HEK293T (cell line): ENCODE data around the gene ANKLE1.
"Not testable (repeated sequence)": the region's sequence is repeated elsewhere in the genome, so short reads cannot be mapped to it uniquely, and the experiment has no call there.

Source experiments
- CTCF ChIA-PET: fragments of 350-600 bp; formaldehyde crosslinking; extraction: SDS; loops from one replicate; lab custom pipeline; 2021; ENCODE audit warnings: antibody characterized with exemption, inconsistent platforms; lab: Yijun Ruan, JAX
- POLR2A ChIA-PET: fragments of 350-600 bp; formaldehyde crosslinking; extraction: SDS; loops from one replicate; lab custom pipeline; 2020; ENCODE audit warnings: antibody characterized with exemption, inconsistent platforms; lab: Yijun Ruan, JAX
- DNase-seq: peaks from one replicate; pipeline ENCODE4 v3.0.0; 2012; ENCODE audit warnings: mixed read lengths; ENCODE audit errors: extremely low spot score
- ARNT ChIP-seq: fragments of 450-650 bp; IDR thresholded peaks from 2 replicates; pipeline ENCODE4 v1.6.1; 2017; ENCODE audit warnings: mild to moderate bottlenecking
- BHLHE40 ChIP-seq: fragments of 450-650 bp; IDR thresholded peaks from 2 replicates; pipeline ENCODE4 v1.6.1; 2016; ENCODE audit warnings: mild to moderate bottlenecking, moderate library complexity, borderline replicate concordance
- CTBP1 ChIP-seq: fragments of 450-650 bp; IDR thresholded peaks from 2 replicates; pipeline ENCODE4 v1.6.1; 2016; ENCODE audit warnings: borderline replicate concordance
- ELF4 ChIP-seq: fragments of 450-650 bp; IDR thresholded peaks from 2 replicates; pipeline ENCODE4 v1.6.1; 2017; ENCODE audit warnings: antibody characterized with exemption
- FOXA1 ChIP-seq: fragments of 450-650 bp; IDR thresholded peaks from 2 replicates; pipeline ENCODE4 v1.6.1; 2016; ENCODE audit warnings: mild to moderate bottlenecking
- FOXK2 ChIP-seq: fragments of 450-650 bp; IDR thresholded peaks from 2 replicates; pipeline ENCODE4 v1.6.1; 2016; ENCODE audit warnings: mild to moderate bottlenecking
- FOXM1 ChIP-seq: fragments of 450-650 bp; IDR thresholded peaks from 2 replicates; pipeline ENCODE4 v1.6.1; 2017; ENCODE audit warnings: mild to moderate bottlenecking, borderline replicate concordance
- HDGF ChIP-seq: fragments of 450-650 bp; IDR thresholded peaks from 2 replicates; pipeline ENCODE4 v1.6.1; 2017; ENCODE audit warnings: antibody characterized with exemption, borderline replicate concordance
- L3MBTL2 ChIP-seq: fragments of 450-650 bp; conservative IDR thresholded peaks from 2 replicates; pipeline ENCODE4 v1.6.1; 2016; ENCODE audit warnings: mild to moderate bottlenecking
- LEF1 ChIP-seq: fragments of 450-650 bp; IDR thresholded peaks from 2 replicates; pipeline ENCODE4 v1.6.1; 2017; ENCODE audit warnings: mild to moderate bottlenecking, borderline replicate concordance
- NFRKB ChIP-seq: fragments of 450-650 bp; IDR thresholded peaks from 2 replicates; pipeline ENCODE4 v1.6.1; 2016; ENCODE audit warnings: mild to moderate bottlenecking, moderate library complexity
- SP1 ChIP-seq: fragments of 450-650 bp; IDR thresholded peaks from 2 replicates; pipeline ENCODE4 v1.6.1; 2017
- SUZ12 ChIP-seq: fragments of 450-650 bp; IDR thresholded peaks from 2 replicates; pipeline ENCODE4 v1.6.1; 2016; ENCODE audit warnings: mild to moderate bottlenecking
- TARDBP ChIP-seq: fragments of 450-650 bp; IDR thresholded peaks from 2 replicates; pipeline ENCODE4 v1.6.1; 2016
- ZNF384 ChIP-seq: fragments of 450-650 bp; IDR thresholded peaks from 2 replicates; pipeline ENCODE4 v1.6.1; 2016
- TF ChIP-seq, protein P1 (sequence below): fragments of 450-650 bp; IDR thresholded peaks from 2 replicates; pipeline ENCODE4 v1.6.1; 2016

The ANKLE1 gene

GRCh38 chr19:17266975-17267788, 14.5 kb upstream of the ANKLE1 start, which contains the start of gene BABAM1:
BABAM1 (plus strand) TSS chr19:17267443; CDS start chr19:17268807, 1,364 bp downstream.
- CTCF ChIA-PET, result interaction anchor here (1.0 to 1.4 kb wide), 3 partner anchors 16 to 38 kb away, joined by 3 to 5 read pairs (median 5); no protein-coding TSS in a partner anchor
- POLR2A ChIA-PET, result interaction anchor here (0.7 to 2.8 kb wide), 11 partner anchors 8 to 191 kb away, joined by 3 to 12 read pairs (median 5); partner anchors contain the start of genes DDA1, MVB12A and USE1
- TF ChIP-seq CTBP1, result no peak
- peak; percentile 41; the same call in 1 of the 2 replicates for TF ChIP-seq ELF4
- peak; percentile 96 for DNase-seq

DNA sequence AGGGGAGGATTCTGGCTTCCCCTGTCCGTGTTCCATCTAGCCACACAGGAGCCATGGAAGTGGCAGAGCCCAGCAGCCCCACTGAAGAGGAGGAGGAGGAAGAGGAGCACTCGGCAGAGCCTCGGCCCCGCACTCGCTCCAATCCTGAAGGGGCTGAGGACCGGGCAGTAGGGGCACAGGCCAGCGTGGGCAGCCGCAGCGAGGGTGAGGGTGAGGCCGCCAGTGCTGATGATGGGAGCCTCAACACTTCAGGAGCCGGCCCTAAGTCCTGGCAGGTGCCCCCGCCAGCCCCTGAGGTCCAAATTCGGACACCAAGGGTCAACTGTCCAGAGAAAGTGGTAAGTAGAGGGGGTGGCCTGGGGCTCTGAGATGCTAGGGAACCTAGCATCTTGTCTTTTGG, 12.9 kb upstream of the ANKLE1 start:
- TF ChIP-seq FOXM1, result no peak
- no peak for TF ChIP-seq ZNF384
- no peak for TF ChIP-seq CTBP1
- no peak for TF ChIP-seq BHLHE40
- no peak for TF ChIP-seq FOXK2
- ChIA-PET POLR2A (no interaction called here), CTCF (no interaction called here)
- DNase-seq, result no peak

- DNase-seq, POLR2A ChIA-PET, CTCF ChIA-PET: not testable (repeated sequence)
These were observed 6.8 kb upstream of the ANKLE1 start for GRCh38 chr19:17274892-17275291.

- POLR2A ChIA-PET, result no interaction called here
- TF ChIP-seq BHLHE40 (no peak), SUZ12 (no peak), HDGF (no peak), ZNF384 (no peak), SP1 (no peak), FOXK2 (no peak), CTBP1 (no peak), ELF4 (no peak), FOXA1 (no peak), L3MBTL2 (no peak), TARDBP (no peak), ARNT (no peak), LEF1 (no peak)
- TF ChIP-seq, protein P1, sequence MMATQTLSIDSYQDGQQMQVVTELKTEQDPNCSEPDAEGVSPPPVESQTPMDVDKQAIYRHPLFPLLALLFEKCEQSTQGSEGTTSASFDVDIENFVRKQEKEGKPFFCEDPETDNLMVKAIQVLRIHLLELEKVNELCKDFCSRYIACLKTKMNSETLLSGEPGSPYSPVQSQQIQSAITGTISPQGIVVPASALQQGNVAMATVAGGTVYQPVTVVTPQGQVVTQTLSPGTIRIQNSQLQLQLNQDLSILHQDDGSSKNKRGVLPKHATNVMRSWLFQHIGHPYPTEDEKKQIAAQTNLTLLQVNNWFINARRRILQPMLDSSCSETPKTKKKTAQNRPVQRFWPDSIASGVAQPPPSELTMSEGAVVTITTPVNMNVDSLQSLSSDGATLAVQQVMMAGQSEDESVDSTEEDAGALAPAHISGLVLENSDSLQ, result no peak
- DNase-seq, result no peak
- CTCF ChIA-PET, result no interaction called here
These were observed 6.1 kb upstream of the ANKLE1 start for GRCh38 chr19:17275441-17276175.

DNA sequence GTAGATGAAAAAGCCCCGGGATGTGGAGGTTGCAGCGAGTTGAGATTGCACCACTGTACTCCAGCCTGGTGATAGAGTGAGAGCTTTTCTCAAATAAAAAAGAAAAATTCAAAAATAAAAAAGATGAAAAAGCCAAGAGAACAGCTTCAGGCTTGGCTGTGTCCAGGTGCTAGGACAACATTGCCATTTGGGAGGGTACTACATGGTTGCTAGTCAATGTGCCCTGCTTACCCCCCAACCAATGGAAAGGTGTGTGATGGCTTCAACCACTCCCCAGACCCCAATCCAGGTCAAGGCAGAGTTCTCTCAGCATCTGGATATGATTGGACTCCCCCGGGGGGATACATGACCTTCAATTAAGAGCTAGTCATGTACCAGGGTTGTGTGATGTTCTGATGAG, 2.3 kb upstream of the ANKLE1 start:
- no peak for TF ChIP-seq BHLHE40
- no peak for TF ChIP-seq SP1
- no peak for TF ChIP-seq ELF4
- CTCF ChIA-PET, result interaction anchor here (1.2 to 1.4 kb wide), 2 partner anchors 26 to 74 kb away, joined by 3 read pairs; partner anchors contain the start of gene MRPL34
- POLR2A ChIA-PET, result interaction anchor here (1.0 to 1.8 kb wide), 3 partner anchors 14 to 64 kb away, joined by 3 to 6 read pairs (median 4); partner anchors contain the start of gene USE1
- DNase-seq, result no peak

- CTCF ChIA-PET, result interaction anchor here (0.6 to 1.0 kb wide), 3 partner anchors 22 to 261 kb away, joined by 3 to 4 read pairs (median 3); no protein-coding TSS in a partner anchor
- peak; percentile 87 for DNase-seq
- POLR2A ChIA-PET, result no interaction called here
- TF ChIP-seq TARDBP (no peak), HDGF (no peak), L3MBTL2 (peak; percentile 75)
These were observed 906 bp downstream of the ANKLE1 start for GRCh38 chr19:17282488-17283125.

DNA sequence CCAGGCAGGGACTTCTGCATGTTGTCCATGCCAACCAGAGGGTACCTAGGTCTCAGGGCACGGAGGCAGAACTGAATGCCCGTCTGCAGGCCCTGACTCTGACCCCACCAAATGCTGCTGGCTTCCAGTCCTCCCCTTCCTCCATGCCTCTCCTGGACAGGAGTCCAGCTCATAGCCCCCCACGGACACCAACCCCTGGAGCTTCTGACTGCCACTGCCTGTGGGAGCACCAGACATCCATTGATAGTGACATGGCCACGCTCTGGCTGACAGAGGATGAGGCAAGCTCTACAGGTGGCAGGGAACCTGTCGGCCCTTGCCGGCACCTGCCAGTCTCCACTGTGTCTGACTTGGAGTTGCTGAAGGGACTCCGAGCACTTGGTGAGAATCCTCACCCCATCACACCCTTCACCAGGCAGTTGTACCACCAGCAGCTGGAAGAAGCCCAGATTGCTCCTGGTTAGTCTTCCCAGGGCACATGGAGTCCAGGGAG, 1.8 kb downstream of the ANKLE1 start:
- no peak for DNase-seq
- ChIA-PET CTCF (interaction anchor here (0.7 to 1.1 kb wide), 2 partner anchors 17 to 49 kb away, joined by 3 to 5 read pairs; partner anchors contain the start of gene BABAM1), POLR2A (no interaction called here)
- no peak for TF ChIP-seq ZNF384
- no peak for TF ChIP-seq TARDBP
- TF ChIP-seq L3MBTL2, result no peak
- TF ChIP-seq ARNT, result no peak
- TF ChIP-seq NFRKB, result no peak
- TF ChIP-seq ELF4, result no peak
- no peak for TF ChIP-seq SP1
- TF ChIP-seq FOXA1, result no peak
- TF ChIP-seq SUZ12, result no peak
- no peak for TF ChIP-seq HDGF
- no peak for TF ChIP-seq CTBP1
